GM13976 (cell line): ENCODE data around the gene OTUD1.
A peak's percentile ranks its signal among the peaks of the same experiment; 100 is the strongest.

Experiments
- DNase-seq: peaks from one replicate; pipeline ENCODE4 v3.0.0; 2012; ENCODE audit warnings: low spot score
- in situ Hi-C: fragments of 300-500 bp; cut with MboI; formaldehyde crosslinking; loops from one replicate; pipeline ENCODE4 v1.12.0; 2022; ENCODE audit warnings: low sequenced_read_pairs, mixed read lengths, inconsistent platforms; ENCODE audit not compliant: unreplicated experiment
- TF ChIP-seq, protein P1 (sequence below): IDR thresholded peaks from 2 replicates; pipeline ENCODE4 v1.5.1; 2012; ENCODE audit warnings: borderline replicate concordance, mild to moderate bottlenecking; ENCODE audit not compliant: insufficient read depth; ENCODE audit errors: extremely low read depth, missing control alignments, control extremely low read depth

Gene OTUD1

GRCh38 chr10:23435378-23435777, 3.5 kb upstream of the OTUD1 start:
- no peak for DNase-seq
- in situ Hi-C loops = no loop called here
- TF ChIP-seq, protein P1, sequence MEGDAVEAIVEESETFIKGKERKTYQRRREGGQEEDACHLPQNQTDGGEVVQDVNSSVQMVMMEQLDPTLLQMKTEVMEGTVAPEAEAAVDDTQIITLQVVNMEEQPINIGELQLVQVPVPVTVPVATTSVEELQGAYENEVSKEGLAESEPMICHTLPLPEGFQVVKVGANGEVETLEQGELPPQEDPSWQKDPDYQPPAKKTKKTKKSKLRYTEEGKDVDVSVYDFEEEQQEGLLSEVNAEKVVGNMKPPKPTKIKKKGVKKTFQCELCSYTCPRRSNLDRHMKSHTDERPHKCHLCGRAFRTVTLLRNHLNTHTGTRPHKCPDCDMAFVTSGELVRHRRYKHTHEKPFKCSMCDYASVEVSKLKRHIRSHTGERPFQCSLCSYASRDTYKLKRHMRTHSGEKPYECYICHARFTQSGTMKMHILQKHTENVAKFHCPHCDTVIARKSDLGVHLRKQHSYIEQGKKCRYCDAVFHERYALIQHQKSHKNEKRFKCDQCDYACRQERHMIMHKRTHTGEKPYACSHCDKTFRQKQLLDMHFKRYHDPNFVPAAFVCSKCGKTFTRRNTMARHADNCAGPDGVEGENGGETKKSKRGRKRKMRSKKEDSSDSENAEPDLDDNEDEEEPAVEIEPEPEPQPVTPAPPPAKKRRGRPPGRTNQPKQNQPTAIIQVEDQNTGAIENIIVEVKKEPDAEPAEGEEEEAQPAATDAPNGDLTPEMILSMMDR = no peak

DNA sequence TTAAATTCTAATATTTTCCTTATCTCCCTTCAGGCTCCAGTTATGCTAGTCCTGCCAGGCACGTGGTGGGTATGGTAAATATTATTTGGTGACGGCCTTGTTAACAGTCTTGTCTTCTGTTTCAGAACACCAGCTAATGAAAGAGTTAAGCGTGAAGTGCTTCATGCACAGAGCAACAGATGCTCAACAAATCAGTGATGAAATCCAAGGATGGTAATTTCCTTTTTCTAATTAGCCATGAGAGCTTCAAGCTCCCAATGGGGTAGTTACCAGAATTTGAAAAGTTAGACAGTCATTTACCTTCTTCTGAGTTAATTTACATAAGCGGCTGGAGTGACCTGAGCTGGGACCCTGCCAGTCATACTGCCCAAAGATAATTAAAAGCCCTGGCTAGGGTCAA, 1.9 kb upstream of the OTUD1 start:
- in situ Hi-C loops = no loop called here
- TF ChIP-seq, protein P1 = no peak
- DNase-seq = no peak

GRCh38 chr10:23437963-23438546, 820 bp upstream of the OTUD1 start:
- DNase-seq = no peak
- in situ Hi-C loops = no loop called here
- TF ChIP-seq, protein P1 = no peak

GRCh38 chr10:23439452-23439960, 631 bp downstream of the OTUD1 start:
- TF ChIP-seq, protein P1 = no peak
- in situ Hi-C loops = no loop called here
- peak; percentile 59 for DNase-seq

DNA sequence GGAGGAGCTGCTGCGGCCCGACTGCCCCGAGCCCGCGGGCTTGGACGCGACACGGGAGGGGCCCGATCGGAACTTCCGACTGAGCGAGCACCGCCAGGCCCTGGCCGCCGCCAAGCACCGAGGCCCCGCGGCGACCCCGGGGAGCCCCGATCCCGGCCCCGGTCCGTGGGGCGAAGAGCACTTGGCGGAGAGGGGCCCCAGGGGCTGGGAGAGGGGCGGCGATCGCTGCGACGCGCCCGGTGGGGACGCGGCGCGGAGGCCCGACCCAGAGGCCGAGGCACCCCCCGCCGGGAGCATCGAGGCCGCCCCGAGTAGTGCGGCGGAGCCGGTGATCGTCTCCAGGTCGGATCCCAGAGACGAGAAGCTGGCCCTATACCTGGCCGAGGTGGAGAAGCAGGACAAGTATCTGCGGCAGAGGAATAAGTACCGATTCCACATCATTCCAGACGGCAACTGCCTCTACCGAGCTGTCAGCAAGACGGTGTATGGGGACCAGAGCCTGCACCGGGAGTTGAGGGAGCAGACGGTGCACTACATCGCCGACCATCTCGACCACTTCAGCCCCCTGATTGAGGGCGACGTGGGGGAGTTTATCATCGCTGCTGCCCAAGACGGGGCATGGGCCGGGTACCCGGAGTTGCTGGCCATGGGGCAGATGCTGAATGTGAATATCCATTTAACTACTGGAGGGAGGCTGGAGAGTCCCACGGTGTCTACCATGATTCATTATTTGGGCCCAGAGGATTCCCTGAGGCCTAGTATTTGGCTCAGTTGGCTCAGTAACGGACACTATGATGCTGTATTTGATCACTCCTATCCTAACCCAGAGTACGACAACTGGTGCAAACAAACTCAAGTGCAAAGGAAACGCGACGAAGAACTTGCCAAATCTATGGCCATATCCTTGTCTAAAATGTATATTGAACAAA, 1.4 kb downstream of the OTUD1 start:
- DNase-seq = no peak
- in situ Hi-C loops = no loop called here
- TF ChIP-seq, protein P1 = no peak

DNA sequence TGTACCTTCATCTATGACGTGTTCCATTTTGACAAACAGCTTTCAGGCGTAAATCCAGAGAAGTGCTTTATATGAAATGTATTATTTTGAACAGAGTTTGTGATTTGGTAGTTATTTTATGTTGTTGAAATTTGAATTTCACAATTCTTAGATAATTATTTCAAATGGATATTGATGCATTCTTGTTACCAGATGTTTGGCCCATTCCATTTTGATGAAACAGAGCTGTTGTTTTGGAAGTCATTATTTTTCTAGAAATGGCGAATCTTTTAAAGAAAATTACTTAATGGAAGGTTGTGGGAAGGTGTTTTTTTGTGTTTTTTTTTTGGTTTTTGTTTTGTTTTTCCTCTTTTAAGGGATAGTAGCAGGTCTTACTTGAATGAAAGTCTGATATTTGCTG, 2.4 kb downstream of the OTUD1 start:
- in situ Hi-C loops = no loop called here
- TF ChIP-seq, protein P1 = no peak
- no peak for DNase-seq
